ENCODE results near the gene TEX52. TPM values are rescaled to one million over a fixed set of nuclear protein-coding genes. Genes with fewer than 3 reads are reported as not detected.

The TEX52 gene
- total and polyA plus RNA-seq, 10 of the 15 experiments (the other 5 are each of a cell fraction or from before 2014, with no cell fraction given), result 0.23 TPM; not detected in 9

GRCh38 chr12:2803635-2804392, 53.0 kb downstream of the TEX52 start (continued):
- TF ChIP-seq ZNF687 (IDR thresholded peaks at IDR 0.05), result no peak
- TF ChIP-seq ZNF207 (IDR thresholded peaks at IDR 0.05; ENCODE audit: borderline replicate concordance), result no peak
- TF ChIP-seq SKIL (IDR thresholded peaks at IDR 0.05; ENCODE audit: low read depth, poor library complexity, severe bottlenecking), result peak; percentile 51
- TF ChIP-seq FOXK2 (IDR thresholded peaks at IDR 0.05), result no peak
- peak; percentile 54 for TF ChIP-seq BCL3 (IDR thresholded peaks at IDR 0.05; ENCODE audit: borderline replicate concordance, insufficient read depth, low read depth, low read length, poor library complexity, severe bottlenecking)
- TF ChIP-seq TBL1XR1 (IDR thresholded peaks at IDR 0.05; ENCODE audit: low read depth, low read length), result no peak
- TF ChIP-seq SPI1 (IDR thresholded peaks at IDR 0.05; ENCODE audit: borderline replicate concordance, insufficient read depth, low read depth, low read length), result peak; percentile 39; the same call in 1 of the 2 replicates
- no peak for TF ChIP-seq MAX (IDR thresholded peaks at IDR 0.05; ENCODE audit: low read depth, low read length)
- no peak for TF ChIP-seq ZBED1 (IDR thresholded peaks at IDR 0.05; ENCODE audit: borderline replicate concordance)
- TF ChIP-seq RELB (IDR thresholded peaks at IDR 0.05; ENCODE audit: low read depth), result 0 out of 2 replicates have a peak, but pooled peaks have one; percentile 22
- peak in 1 of 2 experiments; percentile 57; a peak in 1 of 4 replicates for TF ChIP-seq IKZF2 (IDR thresholded peaks at IDR 0.05)
- no peak for TF ChIP-seq GATAD2B (conservative IDR thresholded peaks at IDR 0.05; ENCODE audit: low read depth)
- TF ChIP-seq ZNF274 (IDR thresholded peaks at IDR 0.05; ENCODE audit: insufficient read depth, insufficient read length), result no peak
- no peak for TF ChIP-seq ZBTB11 (CRISPR knock-in tag; IDR thresholded peaks at IDR 0.05)
- no peak for TF ChIP-seq SRF (IDR thresholded peaks at IDR 0.05; ENCODE audit: low read depth in 2 of 2, low read length in 2 of 2)
